ENCODE data around the gene NDUFB5.

The NDUFB5 gene

DNA sequence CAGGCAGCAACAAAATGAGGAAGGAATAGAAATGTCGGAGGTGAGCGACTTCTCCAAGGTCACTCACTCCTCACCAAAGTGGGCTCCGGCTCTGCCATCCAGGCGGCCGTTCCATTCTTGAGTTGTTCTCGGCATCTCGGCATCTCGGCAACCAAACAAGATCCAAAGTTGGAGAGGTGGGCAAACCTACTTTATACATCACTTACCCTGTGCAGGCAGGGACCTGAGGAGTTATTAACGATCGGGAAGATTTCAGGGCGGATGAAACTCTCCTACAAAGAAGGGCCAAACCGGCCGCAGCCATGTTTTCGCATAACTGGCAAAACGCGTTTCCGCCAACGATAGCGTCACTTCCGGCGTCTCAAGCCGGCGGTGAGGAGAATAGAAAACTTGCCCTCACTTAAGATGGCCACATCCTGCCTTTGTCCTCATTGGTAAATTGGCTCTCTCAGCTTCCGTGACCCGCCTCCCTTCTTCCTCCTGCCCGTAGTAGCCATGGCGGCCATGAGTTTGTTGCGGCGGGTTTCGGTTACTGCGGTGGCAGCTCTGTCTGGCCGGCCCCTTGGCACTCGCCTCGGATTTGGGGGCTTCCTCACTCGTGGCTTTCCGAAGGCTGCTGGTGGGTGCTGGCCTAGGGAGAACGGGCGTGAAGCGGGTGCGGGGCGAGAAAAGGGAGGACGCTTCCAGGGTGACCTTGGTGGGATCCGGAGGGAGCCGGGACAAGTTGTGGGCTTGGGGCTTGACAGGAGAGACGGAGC is at the start of gene NDUFB5, which contains the start of gene MRPL47:
TSS of gene NDUFB5 (plus strand) at position 474 of the 758 bp plus-strand sequence. CDS start at position 496, 22 bp downstream.
TSS of gene MRPL47 (minus strand) at position 318 of the 758 bp plus-strand sequence. CDS start at position 304, 14 bp downstream.
- DNase-seq: peak; percentile 93

DNA sequence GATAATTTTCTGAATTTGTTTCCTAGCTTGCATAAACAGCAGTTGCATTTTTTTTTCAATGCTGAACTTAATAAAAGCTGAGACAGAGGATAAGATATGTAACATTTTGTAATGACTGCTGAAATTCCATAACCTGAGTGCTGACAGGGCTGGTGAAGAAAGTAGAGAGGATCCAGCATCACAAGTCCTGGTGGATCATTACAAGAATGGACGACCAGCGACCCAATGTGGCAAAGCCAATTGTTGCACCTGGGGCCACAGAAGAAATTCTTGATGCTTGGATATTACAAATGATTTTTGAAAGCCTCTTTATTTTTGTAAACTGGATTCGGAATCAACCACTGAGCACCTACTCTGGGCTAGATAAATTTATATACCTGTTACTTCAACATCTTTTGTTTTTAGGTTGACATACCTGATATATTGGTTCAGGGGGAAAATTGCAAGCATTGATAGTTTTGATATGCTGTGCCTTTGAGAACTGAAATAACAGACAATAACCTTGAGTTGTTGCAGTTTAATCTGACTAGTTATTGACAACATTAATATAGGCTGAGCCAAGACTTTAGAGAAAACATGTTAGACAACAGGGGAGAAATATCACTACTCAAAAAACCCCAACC is 45.7 kb upstream of the NDUFB5 start:
- DNase-seq: peak; percentile 47

DNA sequence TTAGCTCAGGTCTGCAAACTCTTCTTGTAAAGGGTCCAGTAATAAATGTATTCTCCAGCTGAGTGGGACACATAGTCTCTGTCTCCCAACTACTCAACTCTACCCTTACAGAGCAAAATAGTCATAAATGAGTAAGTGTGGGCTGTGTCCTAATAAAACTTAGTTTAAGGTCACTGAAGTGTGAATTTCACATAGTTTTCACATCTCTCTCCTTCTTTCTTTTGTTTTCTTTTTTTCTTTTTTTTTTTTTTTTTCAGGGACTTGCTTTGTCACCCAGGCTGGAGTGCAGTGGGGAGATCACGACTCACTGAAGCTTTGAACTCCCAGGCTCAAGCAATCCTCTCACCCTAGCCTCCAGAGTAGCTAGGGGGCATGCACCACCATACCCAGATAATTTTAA is 43.8 kb upstream of the NDUFB5 start:
- DNase-seq: no peak

DNA sequence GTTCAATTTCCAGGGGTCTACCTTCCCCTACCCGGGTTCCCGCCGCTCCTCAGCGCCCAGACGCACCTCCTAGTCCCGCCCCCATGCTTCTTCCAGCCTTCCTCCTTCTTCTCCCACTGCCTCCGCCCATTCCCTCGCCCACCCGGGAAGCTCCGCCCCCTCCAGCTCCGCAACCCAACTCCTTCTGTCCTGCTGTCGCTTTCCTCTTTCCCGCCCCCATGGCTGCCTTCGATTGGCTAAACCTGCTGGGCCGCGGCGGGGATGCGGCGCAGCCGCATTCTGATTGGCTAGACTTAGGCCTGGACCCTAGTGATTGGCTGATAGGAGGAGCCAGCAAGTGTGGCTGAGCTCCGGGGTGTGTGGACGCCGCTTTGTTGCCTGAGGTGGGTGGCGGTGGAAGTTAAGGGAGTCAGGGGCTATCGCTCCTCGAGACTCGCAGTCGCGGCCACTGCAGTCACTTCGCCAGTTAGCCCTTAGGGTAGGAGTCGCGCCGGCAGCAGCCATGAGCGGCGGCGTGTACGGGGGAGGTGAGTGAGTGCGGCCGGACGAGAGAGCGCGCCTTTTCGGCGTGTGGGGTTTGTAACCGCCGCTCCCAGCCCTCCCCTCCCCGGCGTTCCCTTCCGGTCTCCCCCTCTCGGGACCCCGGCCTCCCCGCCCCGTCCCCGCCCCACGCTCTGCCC is 41.9 kb upstream of the NDUFB5 start, which contains the start of gene ACTL6A:
TSS of gene ACTL6A (plus strand) at position 336 of the 680 bp plus-strand sequence. CDS start at position 503, 167 bp downstream.
- DNase-seq: peak; percentile 99

DNA sequence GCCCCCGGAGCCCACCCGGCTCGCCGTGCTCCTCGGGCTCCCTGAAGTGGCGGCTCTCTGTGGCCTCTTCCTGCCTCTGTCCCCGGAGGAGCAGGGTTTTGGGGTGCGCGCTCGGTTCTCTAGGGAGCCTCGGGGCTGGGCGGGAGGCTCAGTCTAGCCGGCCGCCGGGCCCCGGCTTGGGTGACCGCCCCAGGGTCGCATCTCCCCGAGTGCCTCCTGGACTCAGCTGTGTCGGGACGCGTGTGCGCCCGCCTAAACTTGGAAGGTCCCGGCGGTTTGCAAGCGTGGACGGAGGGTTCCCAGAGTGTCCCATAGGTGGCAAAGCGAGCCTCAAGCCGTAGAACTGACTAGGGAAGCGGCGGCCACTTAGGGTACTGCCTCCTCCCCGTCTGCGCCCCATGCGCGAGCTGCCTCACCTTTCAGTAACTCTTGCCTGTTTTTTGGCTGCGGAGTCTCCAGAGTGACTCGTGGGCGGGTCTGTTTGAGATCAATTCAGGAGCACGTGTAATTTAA is 41.3 kb upstream of the NDUFB5 start:
- peak; percentile 69 for DNase-seq

DNA sequence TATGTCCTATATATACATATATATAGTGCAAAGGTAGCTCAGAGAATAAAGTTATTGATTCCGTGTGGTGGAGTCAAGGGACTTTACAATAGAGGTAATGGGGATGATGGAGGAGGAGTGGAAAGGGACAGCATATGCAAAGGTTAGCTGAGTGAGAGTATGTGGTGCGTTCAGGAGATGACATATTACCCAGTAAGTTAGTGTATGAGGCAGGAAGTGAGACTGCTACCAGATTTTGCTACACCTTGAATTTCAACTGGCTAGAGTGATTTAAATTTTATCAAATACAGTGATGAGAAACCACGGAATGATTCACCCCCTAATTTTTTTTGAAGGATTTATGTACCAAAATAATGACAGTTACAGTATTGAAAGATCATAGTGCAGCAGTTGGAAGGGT is 39.1 kb upstream of the NDUFB5 start:
- no peak for DNase-seq

DNA sequence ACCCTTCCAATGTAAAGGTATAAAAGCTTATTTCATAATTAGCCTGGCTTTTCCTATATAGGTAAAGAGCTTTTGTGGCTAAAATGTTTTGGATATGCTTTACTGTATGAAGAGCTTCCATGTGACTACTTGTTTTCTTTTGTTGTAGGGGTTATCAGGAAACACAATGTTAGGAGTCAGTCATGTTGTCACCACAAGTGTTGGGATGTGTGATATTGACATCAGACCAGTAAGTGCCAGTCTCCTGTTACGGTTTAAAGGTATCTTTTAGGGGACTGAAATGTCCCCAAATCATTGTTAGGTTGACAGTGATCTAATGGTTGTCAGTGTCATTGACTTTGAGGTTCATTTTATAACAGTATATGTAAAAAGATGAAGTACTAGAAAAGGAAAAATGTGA is 23.6 kb upstream of the NDUFB5 start:
- no peak for DNase-seq

DNA sequence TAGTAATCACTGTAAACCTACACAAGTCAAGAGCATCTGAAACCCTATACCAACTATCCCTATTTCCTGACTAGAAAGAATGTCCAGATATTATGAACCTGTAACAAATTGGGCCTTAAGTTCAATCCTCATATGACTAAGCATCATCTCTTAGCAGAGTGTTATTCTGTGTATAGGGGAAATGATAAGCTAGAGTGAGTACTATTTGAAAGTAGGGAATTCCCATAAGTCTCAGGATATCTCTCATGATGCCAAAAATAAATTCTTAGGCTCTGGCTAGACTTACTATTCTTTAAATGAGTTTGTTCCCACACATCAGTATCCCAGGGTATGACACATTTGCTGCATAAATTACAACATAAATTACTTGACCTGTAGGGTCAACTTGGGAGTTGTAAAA is 15.5 kb upstream of the NDUFB5 start:
- DNase-seq: no peak

DNA sequence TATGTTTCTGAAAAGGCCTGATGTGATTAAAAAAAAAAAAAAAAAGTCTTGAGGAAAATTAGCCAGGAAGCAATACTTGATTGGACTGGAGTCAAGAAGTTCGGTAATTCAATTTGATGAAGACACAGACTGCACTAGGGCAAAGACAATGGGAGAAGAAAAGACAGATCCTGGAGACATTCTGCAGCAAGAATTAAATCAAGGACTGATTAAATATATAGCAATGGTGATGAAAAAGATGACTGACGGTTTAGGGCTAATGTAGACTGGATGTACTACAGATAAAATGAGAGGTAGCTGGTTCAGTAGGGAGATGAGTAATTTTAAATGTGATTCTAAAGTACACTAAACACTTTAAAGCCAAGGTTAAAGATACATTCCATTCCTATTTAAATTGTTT is 13.9 kb upstream of the NDUFB5 start:
- no peak for DNase-seq

DNA sequence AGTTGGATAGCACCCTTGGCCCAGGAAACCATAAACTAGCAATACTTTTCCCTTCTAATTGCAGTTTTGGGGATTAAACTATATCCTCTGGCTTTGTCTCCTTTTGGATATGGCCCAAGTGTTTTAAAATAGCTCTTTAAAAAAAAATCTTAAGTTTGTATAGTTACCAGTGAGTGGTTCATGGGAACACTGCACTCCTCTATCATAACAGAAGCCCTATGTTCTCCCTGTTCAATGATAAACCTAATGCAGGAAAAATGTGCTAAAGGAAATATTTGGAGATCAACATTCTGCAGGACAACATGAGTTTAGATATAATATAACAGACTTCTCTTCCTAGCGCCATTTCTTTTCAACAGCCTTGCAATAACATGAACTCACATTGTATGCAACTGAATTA is 13.3 kb upstream of the NDUFB5 start:
- no peak for DNase-seq

DNA sequence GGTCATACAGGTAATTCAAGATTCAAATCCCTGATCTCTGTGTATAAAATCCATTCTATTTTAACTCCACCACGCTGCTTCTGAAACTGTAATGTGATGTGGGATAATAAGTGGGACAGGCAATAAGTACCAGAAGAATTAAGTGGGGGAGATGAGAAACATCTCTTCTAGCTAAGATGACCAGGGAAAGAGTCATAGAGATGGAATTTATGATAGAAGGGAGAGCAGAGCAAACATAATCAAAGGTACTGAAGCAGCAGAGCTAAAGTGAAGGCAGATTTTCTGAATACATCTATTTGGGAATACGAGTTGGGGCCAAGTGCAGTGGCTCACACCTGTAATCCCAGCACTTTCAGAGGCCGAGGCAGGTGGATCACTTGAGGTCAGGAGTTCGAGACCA is 5.1 kb upstream of the NDUFB5 start:
- DNase-seq: no peak

DNA sequence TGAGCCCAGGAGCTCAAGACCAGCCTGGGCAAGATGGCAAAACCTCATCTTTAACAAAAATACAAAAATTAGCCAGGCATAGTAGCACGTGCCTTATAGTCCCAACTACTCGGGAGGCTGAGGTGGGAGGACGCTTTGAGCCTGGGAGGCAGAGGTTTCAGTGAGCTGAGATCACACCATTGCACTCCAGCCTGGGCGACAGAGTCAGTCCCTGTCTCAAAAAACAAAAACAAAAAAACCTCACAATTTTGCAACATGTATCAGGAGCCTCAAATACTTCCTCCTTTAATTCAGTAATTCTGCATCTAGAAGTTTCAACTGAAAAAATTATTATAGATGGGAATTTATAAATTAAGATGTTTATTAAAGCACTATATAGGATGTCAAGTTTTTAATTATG is 1.3 kb upstream of the NDUFB5 start:
- no peak for DNase-seq

DNA sequence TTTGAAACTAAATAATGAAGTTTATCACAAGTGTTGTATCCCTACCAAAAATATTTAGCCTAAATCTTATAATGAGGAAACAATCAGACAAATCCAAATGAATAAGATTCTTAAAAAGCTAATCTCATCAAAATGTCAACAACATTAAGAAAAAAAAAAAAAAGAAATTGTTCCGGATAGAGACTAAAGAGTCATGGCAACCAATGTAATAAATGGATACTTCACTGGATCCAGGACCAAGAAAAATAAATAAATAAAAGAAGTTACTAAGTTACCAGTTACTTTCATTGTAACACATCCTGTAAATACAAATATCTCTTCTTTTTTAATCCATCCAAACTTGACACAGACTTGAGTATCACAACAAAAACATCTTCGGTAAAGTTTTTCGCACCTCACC is 763 bp upstream of the NDUFB5 start:
- DNase-seq: no peak

DNA sequence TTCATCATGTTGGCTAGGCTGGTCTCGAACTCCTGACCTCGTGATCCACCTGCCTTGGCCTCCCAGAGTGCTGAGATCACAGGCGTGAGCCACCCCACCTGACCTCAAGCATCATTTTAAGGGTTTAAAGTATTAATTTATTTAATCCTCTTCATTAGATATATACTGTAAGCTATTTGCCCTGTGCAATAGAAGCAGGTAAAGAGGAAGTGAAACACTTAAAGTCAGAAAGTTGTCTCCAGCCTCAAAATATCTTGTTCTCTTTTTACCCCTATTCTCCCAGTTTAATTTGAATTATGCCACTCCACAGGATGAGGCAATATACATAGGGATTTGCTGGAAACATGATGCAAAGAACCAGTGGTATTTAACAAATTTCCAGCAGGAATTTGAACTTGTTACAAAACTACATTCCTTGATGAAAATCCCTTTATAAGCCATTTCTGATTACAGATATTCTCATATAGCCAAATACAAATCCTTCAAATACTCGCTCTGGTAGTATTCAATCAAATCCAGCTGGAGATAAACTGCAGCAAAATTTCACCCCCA is 2.0 kb downstream of the NDUFB5 start:
- DNase-seq: no peak

DNA sequence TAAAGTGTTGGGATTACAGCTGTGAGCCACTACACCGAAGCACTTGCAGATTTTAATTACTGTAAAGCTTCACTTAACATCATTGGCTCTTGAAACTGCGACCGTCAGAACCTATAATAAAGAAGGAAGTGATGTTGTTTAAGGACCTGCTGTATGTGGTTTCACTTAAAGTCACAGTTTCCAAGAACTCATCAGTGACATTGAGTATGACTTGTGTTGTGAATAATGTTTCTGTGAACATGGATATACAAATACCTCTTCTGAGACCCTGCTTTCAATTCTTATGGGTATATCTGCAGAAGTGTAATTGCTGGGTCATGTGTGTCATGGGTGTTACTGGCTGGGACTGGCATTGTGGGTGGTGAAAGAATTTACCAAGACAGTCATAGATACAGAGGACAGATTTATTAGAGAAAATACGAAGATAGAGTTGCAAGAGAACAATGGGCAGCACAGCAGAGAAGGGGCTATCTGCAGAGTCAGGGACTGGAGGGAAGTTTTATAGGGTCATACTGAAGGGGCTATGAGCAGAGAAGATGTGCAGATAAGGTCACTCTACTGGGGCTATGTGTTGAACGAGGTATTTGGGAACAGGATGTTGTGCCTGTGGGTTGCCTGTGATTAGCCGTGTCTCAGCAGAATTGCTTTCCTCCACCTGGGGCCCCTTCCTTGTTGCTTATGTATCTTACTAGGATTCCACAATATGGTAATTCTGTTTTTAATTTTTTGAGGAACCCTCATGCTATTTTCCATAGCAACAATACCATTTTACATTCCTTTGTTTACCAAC is 4.5 kb downstream of the NDUFB5 start:
- no peak for DNase-seq

DNA sequence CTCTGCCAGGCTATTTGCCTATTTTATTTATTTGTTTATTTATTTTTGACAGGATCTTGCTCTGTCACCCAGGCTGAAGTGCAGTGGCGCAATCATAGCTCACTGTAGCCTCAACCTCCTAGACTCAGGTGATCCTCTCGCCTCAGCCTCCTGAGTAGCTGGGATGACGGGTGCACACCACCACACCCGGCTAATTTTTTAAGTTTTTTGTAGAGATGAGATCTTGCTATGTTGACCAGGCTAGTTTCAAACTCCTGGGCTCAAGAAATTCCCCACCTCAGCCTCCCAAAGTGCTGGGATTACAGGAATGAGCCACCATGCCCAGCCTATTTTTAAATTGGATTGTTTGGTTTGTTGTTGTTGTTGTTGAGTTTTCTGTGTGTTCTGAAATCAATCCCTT is 5.5 kb downstream of the NDUFB5 start:
- DNase-seq: no peak

DNA sequence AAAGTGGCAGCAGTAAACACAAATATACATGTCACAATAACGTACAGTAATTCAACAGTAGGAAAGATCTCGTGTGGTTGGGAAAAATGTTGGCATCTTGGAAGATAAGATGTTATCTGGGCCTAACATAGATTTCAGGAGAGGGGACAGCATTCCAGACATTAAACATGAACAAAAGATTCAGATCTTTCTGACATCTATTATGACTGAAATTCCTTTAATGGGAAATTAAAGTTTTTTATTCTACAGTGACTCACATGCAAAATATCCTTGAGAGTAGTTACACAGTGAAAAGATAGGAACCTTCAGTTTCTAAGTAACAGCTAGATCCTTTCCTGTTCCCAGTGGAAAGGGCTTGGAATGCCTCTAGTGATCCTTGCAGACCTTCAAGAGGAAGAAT is 9.2 kb downstream of the NDUFB5 start:
- no peak for DNase-seq

DNA sequence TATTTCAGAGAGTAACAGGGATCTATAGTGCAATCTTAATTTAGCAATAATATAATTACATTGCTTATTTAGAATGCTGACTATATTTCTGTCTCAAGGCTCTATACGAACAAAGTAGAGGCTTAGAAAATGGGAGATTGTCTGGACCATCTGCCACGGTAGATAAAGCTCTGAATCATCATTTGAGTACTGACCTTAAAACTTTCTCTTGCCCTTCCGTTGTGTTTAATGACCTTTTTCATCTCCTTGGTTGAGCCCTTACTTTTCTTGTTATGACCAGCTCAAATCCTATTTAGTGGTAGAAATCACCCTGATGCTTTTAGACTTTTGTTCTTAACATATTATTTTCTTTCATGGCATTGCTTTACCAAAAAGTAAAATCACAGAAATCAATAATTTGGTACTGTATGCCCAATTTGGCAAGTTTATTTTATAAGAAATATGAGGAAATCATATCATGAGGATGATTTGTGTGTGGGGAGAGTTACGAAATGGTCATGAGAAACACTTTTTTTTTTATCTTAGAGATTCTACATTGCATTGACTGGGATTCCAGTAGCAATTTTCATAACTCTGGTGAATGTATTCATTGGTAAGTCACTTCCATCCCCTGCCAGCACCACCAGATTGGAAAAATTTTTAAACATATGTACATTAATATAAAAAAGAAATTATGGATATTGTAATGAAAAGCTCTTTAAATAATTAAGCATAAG is 11.0 kb downstream of the NDUFB5 start:
- DNase-seq: no peak

DNA sequence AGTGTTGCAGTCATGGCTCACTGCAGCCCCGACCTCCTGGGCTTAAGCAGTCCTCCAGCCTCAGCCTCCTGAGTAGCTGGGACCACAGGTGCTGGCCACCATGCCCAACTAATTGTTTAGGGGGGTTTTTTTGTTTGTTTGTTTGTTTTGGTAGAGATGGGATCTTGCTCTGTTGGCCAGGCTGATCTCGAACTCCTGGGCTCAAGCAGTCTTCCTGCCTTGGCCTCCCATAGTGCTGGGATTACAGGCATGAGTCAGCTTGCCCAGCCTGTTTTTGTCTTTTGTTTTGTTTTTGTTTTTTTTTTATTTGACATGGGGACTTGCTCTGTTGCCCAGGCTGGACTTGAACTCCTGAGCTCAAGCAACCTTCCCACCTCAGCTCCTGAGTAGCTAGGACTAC is 17.4 kb downstream of the NDUFB5 start:
- DNase-seq: no peak

DNA sequence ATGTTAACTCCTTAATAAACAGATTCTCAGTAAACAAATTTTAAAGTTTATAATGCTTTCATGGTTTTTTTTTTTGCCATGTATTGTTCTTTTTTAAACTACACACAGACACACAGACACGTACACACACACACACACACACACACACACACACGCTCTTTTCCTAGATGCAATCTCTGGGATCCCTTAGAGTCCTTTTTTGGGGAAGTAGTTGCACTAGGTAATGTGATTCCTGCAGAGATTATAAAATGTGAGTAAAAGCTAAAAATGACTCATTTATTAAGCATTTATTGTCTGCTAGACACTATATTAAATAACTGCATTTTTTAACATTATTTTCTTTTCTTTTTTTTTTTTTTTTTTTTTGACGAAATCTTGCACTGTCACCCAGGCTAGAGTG is 19.9 kb downstream of the NDUFB5 start:
- DNase-seq: no peak

DNA sequence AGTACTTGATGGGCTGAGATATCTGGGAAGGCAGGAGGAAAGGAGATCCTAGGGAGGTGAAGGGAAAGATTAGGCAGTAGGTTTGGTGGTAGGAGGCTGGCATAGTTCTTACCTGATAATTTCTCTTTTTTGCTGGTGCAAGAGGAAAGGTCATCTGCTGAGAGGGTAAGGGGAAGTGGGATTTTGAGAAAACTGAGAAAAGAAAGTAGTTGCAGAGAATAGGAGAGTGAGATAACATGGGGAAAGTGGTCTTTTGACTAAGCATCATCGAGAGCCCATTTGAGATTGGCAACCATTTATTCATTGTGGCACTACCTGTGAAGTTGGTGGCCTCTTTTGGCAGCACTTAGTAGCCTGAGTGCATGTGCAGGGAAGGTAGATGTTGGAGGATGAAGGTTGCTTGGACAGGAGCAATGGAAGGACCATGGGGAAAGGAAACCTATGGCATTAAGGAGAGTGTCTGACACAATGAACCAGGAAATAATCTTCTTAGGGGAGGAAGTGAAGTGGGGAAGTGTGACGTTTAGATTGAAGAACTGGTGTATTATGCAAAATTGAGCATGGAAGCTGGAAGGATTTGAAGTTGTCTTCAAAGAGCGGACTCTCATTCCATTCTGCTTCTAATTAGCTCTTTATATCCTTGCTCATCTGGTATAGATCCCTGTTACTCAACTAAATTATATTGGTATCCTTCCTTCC is 26.3 kb downstream of the NDUFB5 start:
- DNase-seq: no peak
